Measurements from ENCODE around the gene NDUFS6.
"Not testable (repeated sequence)": the region's sequence is repeated elsewhere in the genome, so short reads cannot be mapped to it uniquely, and the experiment has no call there.

Gene NDUFS6

DNA sequence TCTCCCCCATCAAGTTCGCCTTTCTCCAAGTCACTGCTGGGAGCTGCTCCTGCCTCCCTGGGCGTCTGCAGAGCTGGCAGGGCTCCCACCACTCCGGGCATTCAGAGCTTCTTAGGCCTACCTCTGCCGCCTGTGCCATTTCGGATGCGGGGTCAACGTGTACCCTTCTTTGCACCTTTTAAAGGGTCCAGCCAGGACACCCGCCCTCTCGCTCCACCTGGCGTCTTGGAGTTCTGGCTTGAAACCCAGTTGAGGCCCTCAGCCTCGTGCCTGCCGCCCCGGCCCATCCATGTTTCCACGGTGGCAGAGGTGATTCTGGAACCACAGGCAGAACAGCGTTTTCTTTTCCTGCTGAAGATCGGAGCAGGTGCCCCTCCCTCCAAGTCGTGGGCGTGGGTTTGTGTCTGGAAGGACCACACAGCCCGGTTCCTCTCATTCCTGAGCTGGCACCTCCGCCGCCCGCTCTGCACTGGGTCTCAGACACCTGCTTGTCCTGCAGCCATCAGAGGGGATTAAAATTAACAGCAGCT, 32.9 kb downstream of the NDUFS6 start:
- no peak for DNase-seq (ENCODE audit: low read depth)

GRCh38 chr5:1834721-1835429, 33.7 kb downstream of the NDUFS6 start:
- DNase-seq (ENCODE audit: low read depth), result no peak

- no peak for DNase-seq (ENCODE audit: low read depth)
Observed at GRCh38 chr5:1835431-1835830, 34.2 kb downstream of the NDUFS6 start.

DNA sequence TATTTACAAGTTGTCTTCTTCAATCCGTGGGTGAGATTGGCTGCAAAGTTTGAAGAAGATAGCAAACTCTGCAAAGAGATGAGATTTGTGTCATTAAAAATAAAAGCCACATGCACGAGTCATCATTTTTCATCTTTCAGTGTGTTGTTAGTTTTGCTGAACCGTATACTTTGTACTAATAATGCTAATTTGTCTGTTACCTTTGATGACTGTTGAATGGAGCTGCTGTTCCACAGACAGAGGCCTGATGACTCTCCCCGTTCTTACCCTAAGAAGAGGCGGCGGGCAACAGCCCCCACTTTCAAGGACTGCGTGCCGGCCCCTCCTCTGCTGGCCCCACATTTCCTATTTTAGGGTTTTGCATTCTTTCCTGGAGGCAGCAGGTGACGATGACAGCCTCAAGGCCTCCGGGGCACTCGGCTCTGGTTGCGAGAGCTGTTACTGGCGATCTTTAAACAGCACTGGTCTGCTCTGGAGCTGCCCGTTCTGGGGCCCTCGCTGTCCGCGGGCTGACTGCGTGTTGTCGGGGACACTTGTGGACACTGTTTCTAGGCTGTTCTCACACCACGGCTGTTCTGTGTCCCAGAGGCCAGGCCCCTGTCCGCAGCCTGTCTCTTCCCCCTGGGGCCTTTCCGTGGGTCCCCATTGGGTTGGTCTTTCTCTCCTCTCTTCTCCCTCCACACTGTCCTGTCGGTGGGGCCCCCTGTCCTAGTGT, 35.1 kb downstream of the NDUFS6 start:
- no peak for DNase-seq (ENCODE audit: low read depth)

- DNase-seq (ENCODE audit: low read depth), result no peak
Observed at GRCh38 chr5:1836891-1837880, 36.0 kb downstream of the NDUFS6 start.

- DNase-seq (ENCODE audit: low read depth), result no peak
Observed at GRCh38 chr5:1838013-1838412, 36.8 kb downstream of the NDUFS6 start.

DNA sequence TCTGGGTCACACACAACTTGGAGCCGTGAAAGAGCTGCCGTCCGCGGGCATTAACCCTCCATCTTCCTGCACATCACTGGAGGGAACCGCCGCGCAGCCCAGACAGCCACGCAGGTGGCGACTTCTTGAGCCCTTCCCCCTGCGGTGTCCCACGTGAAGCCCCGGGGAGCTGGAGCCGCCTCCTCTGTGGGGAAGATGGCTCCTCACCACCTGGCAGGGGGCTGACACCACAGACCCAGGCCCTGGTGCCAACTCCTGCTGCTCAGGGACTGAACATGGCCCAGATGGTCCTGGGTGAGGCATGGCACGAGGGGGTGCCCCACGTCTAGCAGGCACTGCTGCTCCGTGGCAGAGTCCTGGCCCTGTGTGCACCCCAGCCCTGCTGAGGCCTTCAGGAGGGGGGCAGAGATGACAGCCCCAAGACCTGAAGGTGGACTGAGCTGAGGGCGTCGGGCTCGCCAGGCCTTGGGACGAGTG, 38.9 kb downstream of the NDUFS6 start:
- no peak for DNase-seq (ENCODE audit: low read depth)

- DNase-seq (ENCODE audit: low read depth), result no peak
Observed at GRCh38 chr5:1840741-1841521, 39.7 kb downstream of the NDUFS6 start.

DNA sequence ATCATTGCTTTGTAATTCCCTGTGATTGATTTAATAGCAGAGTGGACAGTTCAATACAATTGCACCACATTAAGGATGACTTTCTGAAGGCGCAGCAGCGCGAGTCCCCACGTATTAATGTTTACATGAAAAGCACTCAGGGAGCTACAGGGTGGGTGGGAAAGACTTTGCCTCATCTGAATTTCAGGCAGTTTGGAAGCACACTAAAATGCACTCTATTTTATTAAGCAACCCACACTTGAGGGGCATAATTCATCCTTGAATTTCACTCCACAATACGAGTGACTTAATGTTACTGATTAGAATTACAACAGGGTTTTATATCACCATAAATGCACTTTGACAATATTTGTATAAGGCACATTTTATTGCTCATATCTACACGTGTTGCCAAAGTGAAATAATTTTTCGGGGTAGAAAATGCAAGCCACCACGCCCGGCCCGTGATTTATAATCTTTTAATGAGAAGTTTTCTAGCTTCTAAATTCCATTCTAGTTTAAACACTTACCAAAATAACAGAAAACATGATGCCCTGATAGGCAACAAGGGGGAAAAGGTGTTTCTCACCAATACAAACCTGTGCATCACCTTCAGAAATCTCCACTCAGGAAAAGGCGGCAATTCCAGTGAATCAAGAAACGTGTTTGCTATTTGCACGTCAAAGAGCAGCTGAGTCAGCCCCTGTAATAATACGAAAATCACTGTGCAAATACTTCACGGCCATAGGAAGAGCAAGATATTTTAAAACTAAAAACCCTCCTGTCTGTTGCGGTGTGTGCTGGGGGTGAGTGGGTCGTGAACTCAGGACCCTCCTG, 41.0 kb downstream of the NDUFS6 start:
- no peak for DNase-seq (ENCODE audit: low read depth)

- DNase-seq (ENCODE audit: low read depth), result not testable (repeated sequence)
Observed at GRCh38 chr5:1843761-1844160, 42.6 kb downstream of the NDUFS6 start.

- no peak for DNase-seq (ENCODE audit: low read depth)
Observed at GRCh38 chr5:1844708-1845436, 43.7 kb downstream of the NDUFS6 start.

DNA sequence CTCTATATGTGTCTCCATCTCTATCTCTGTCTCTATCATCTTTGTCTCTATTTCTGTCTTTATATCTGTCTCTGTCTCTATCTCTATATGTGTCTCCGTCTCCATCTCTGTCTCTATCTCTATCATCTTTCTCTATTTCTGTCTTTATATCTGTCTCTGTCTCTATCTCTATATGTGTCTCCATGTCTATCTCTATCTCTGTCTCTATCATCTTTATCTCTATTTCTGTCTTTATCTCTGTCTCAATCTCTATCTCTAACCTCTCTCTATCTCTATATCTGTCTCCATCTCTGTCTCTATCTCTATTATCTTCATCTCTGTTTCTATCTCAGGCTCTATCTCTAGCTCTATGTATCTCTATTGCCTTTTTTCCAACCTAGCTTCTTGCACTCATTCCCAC, 44.5 kb downstream of the NDUFS6 start:
- DNase-seq (ENCODE audit: low read depth), result no peak

GRCh38 chr5:1846583-1846982, 45.4 kb downstream of the NDUFS6 start:
- DNase-seq (ENCODE audit: low read depth), result no peak

- DNase-seq (ENCODE audit: low read depth), result no peak
Observed at GRCh38 chr5:1847056-1847455, 45.8 kb downstream of the NDUFS6 start.

- no peak for DNase-seq (ENCODE audit: low read depth)
Observed at GRCh38 chr5:1847611-1848010, 46.4 kb downstream of the NDUFS6 start.

GRCh38 chr5:1850324-1851154, 49.3 kb downstream of the NDUFS6 start:
- no peak for DNase-seq (ENCODE audit: low read depth)

DNA sequence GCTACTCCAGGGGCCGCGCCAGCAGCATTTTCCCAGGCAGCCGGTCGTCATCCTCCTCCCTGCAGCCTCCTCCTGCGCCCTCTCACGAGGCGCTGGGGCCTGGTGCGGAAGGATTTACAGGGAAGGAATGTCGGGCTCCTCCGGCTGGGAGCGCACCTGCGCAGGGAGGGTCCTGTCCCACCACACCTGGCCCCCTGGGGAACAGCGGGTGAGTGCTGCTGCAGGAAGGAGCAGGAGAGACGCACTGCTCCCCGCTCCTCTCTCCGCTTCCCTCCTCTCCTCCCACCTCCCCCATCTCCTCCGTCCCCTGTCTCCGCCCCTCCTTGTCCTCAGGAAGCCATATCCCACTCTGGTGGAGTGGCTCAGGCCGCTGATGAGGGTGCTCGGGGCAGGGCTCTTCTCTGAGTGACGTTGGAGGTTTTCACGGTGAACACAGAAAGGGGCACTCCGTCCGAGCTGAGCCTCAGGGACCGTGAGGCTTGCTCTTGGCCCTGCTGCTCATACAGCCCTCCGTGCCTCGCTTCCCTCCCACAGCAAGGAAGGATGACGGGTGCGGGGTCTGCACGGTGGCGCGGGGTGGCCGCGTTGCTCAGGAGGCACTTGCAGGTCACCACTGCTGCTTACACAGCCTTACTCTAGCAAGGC, 50.2 kb downstream of the NDUFS6 start:
- DNase-seq (ENCODE audit: low read depth), result no peak

DNA sequence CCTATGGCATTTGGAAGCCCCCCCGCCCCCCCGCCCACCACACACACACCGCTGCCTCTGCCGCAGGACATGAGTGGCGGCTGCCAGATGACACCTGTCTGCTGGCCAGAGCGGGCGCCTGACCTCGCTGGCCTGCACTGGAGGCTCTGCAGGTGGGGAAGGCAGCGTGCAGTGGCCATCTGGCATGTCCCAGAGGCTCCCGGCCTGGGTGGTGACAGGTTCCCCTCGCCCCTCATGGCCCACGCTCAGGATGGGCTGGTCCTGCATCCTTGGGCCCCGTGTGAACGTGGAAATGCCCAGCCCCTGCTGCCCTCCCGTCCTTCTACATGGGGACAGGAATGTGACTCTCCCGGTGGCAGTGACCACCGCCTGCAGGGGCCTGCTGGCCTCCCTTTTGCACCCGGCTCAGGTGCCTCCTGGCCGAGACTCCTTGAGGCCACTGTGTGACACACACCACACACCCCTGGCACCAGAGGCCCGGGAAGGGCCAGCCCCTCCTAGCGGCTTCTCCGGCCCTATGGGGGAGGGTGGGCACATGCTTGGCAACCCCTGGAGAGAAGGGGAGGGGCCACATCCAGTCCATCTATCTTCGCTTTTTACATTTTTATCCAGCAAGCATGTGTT, 51.2 kb downstream of the NDUFS6 start:
- DNase-seq (ENCODE audit: low read depth), result no peak

Data from stimulated activated CD8-positive, alpha-beta memory T cell treated with anti-CD3 and anti-CD28 coated beads, Interleukin-12 subunit alpha, Interleukin-12 subunit beta, amount 100 ng/mL, for 1 hour (primary cell).